ENCODE measurements around the gene BPIFA3. TPM values are rescaled to one million over a fixed set of nuclear protein-coding genes. Genes with fewer than 3 reads are reported as not detected.
A peak's percentile ranks its signal among the peaks of the same experiment; 100 is the strongest.

BPIFA3 gene
- total RNA-seq, 4 donors from 2014 or later = not detected

- Histone ChIP-seq H3K4me1 (peaks cover 0 to 5% of the 10 kb centered on the region in 2 donors), H3K4me3 (replicated peaks in 1 of 3) (no peak overlapping the region), H3K27me3 (no peaks in the 10 kb centered on the region), H3K9me3 (no peaks in the 10 kb centered on the region), H3K36me3 (no peaks in the 10 kb centered on the region), H3K27ac (peak overlapping the region in 1 of 3 donors; percentile 44)
- DNase-seq = peak; percentile 49 to 65
- WGBS, 2 donors = 0 to 14% methylated on average over 2 of the region's 2 CpGs
- intact Hi-C loops (cut with DNase I) = no loop called here
- no peak for TF ChIP-seq POLR2A (IDR thresholded peaks at IDR 0.05)
- no peak for TF ChIP-seq CTCF (IDR thresholded peaks at IDR 0.05)
These were observed 15.4 kb downstream of the BPIFA3 start for GRCh38 chr20:33232486-33233072.

- no peak overlapping the region for H3K27ac ChIP-seq
- no peaks in the 10 kb centered on the region for H3K9me3 ChIP-seq
- DNase-seq = no peak
- intact Hi-C loops (cut with DNase I) = no loop called here
- peaks cover 0 to 5% of the 10 kb centered on the region in 2 donors for H3K4me1 ChIP-seq
- no peak overlapping the region for H3K4me3 ChIP-seq (replicated peaks in 1 of 3)
- 51 to 58% methylated on average over 5 of the region's 5 CpGs for whole genome bisulfite sequencing, 2 donors
- H3K27me3 ChIP-seq = no peaks in the 10 kb centered on the region
- no peaks in the 10 kb centered on the region for H3K36me3 ChIP-seq
- TF ChIP-seq POLR2A (IDR thresholded peaks at IDR 0.05) = no peak
- TF ChIP-seq CTCF (IDR thresholded peaks at IDR 0.05) = no peak
These were observed 16.1 kb downstream of the BPIFA3 start for GRCh38 chr20:33233129-33233774.

- 92 to 96% methylated on average over 2 of the region's 2 CpGs for whole genome bisulfite sequencing, 2 donors
- Histone ChIP-seq H3K27me3 (no peaks in the 10 kb centered on the region), H3K9me3 (no peaks in the 10 kb centered on the region), H3K4me1 (peaks cover 0 to 5% of the 10 kb centered on the region in 2 donors), H3K27ac (no peak overlapping the region), H3K4me3 (replicated peaks in 1 of 3) (no peak overlapping the region), H3K36me3 (no peaks in the 10 kb centered on the region)
- intact Hi-C loops (cut with DNase I) = no loop called here
- DNase-seq = no peak
- no peak for TF ChIP-seq CTCF (IDR thresholded peaks at IDR 0.05)
- TF ChIP-seq POLR2A (IDR thresholded peaks at IDR 0.05) = no peak
These were observed 16.9 kb downstream of the BPIFA3 start for GRCh38 chr20:33234050-33234449.

GRCh38 chr20:33235696-33236095 is 18.5 kb downstream of the BPIFA3 start, which contains the start of gene BPIFA1:
BPIFA1 (plus strand) TSS chr20:33235996; CDS start chr20:33237712, 1,716 bp downstream.
- no peaks in the 10 kb centered on the region for H3K9me3 ChIP-seq
- peaks cover 0 to 5% of the 10 kb centered on the region in 2 donors for H3K4me1 ChIP-seq
- no peak for DNase-seq
- intact Hi-C loops (cut with DNase I) = no loop called here
- no peak within 1 kb of the TSS for H3K27ac ChIP-seq
- no peaks in the 10 kb centered on the region for H3K36me3 ChIP-seq
- H3K4me3 ChIP-seq (replicated peaks in 1 of 3) = no peak within 1 kb of the TSS
- WGBS, 2 donors = 58 to 69% methylated on average over 5 of the region's 5 CpGs
- H3K27me3 ChIP-seq = no peaks in the 10 kb centered on the region
- no peak for TF ChIP-seq POLR2A (IDR thresholded peaks at IDR 0.05)
- TF ChIP-seq CTCF (IDR thresholded peaks at IDR 0.05) = no peak

GRCh38 chr20:33236351-33236750 is 19.2 kb downstream of the BPIFA3 start:
- Histone ChIP-seq H3K36me3 (no peaks in the 10 kb centered on the region), H3K4me3 (replicated peaks in 1 of 3) (no peak overlapping the region), H3K27me3 (no peaks in the 10 kb centered on the region), H3K4me1 (peaks cover 0 to 5% of the 10 kb centered on the region in 2 donors), H3K9me3 (no peaks in the 10 kb centered on the region), H3K27ac (no peak overlapping the region)
- TF ChIP-seq CTCF (IDR thresholded peaks at IDR 0.05) = no peak
- TF ChIP-seq POLR2A (IDR thresholded peaks at IDR 0.05) = no peak
- WGBS, 2 donors = 43 to 91% methylated on average over 1 of the region's 1 CpG
- no peak for DNase-seq
- intact Hi-C loops (cut with DNase I) = no loop called here

All from thyroid gland (tissue), 4 donors.